GM23338 (cell line): ENCODE results near the gene KRT9. TPM values are rescaled to one million over a fixed set of nuclear protein-coding genes. Genes with fewer than 3 reads are reported as not detected.
"Not testable (repeated sequence)": the region's sequence is repeated elsewhere in the genome, so short reads cannot be mapped to it uniquely, and the experiment has no call there.

Experiments
- ATAC-seq: fragments of 200-7000 bp; cut with Tn5 transposase; 3 replicates; pipeline ENCODE4 v1.9.1; 2020
- DNase-seq: peaks from one replicate; pipeline ENCODE4 v3.0.0-alpha.2; 2015; ENCODE audit warnings: low spot score
- H2AFZ ChIP-seq: fragments of 200-600 bp; sonication (generic); 2 replicates; pipeline ENCODE4 v1.8.0; 2016; ENCODE audit warnings: antibody characterized with exemption, mild to moderate bottlenecking, moderate library complexity
- H3F3A ChIP-seq: fragments of 200-600 bp; sonication (generic); replicated peaks from 2 replicates; pipeline ENCODE4 v1.8.0; 2017; ENCODE audit warnings: antibody characterized with exemption, mixed run types, low read depth
- H3K27ac ChIP-seq: fragments of 200-600 bp; sonication (generic); 2 replicates; pipeline ENCODE4 v1.6.1; 2016; ENCODE audit warnings: low read depth
- H3K27me3 ChIP-seq: fragments of 200-600 bp; sonication (generic); 2 replicates; pipeline ENCODE4 v1.8.0; 2016; ENCODE audit warnings: mild to moderate bottlenecking, mixed run types, moderate library complexity; ENCODE audit not compliant: insufficient read depth
- H3K36me3 ChIP-seq: fragments of 200-600 bp; sonication (generic); 2 replicates; pipeline ENCODE4 v1.8.0; 2016; ENCODE audit warnings: mild to moderate bottlenecking; ENCODE audit not compliant: insufficient read depth
- H3K4me1 ChIP-seq: fragments of 200-600 bp; sonication (generic); 2 replicates; pipeline ENCODE4 v1.8.0; 2016; ENCODE audit warnings: mild to moderate bottlenecking, moderate library complexity; ENCODE audit not compliant: insufficient read depth
- H3K4me2 ChIP-seq: fragments of 200-600 bp; sonication (generic); 2 replicates; pipeline ENCODE4 v1.7.1; 2017; ENCODE audit warnings: mixed run types
- H3K4me3 ChIP-seq: fragments of 200-600 bp; sonication (generic); 2 replicates; pipeline ENCODE4 v1.6.1; 2016; ENCODE audit warnings: mixed run types
- H3K79me2 ChIP-seq: fragments of 200-600 bp; sonication (generic); replicated peaks from 2 replicates; pipeline ENCODE4 v1.8.0; 2017; ENCODE audit warnings: mild to moderate bottlenecking; ENCODE audit not compliant: insufficient read depth
- H3K9me2 ChIP-seq: fragments of 200-600 bp; sonication (generic); 2 replicates; pipeline ENCODE4 v1.8.0; 2017; ENCODE audit not compliant: insufficient read depth
- H4K20me1 ChIP-seq: fragments of 200-600 bp; sonication (generic); replicated peaks from 2 replicates; pipeline ENCODE4 v1.8.0; 2017; ENCODE audit warnings: mild to moderate bottlenecking; ENCODE audit not compliant: insufficient read depth
- H3K27ac Mint-ChIP-seq: 2 replicates; pipeline ENCODE4 v1.8.0; 2020; ENCODE audit warnings: inconsistent platforms, mild to moderate bottlenecking, moderate library complexity, mixed read lengths
- H3K27me3 Mint-ChIP-seq: 3 replicates; pipeline ENCODE4 v1.8.0; 2022; ENCODE audit warnings: low read depth, mild to moderate bottlenecking, moderate library complexity, mixed read lengths, inconsistent platforms; ENCODE audit not compliant: insufficient read depth, poor library complexity
- H3K36me3 Mint-ChIP-seq: 3 replicates; pipeline ENCODE4 v1.8.0; 2021; ENCODE audit warnings: low read depth, mild to moderate bottlenecking, inconsistent platforms, moderate library complexity, mixed read lengths
- H3K4me1 Mint-ChIP-seq: 3 replicates; pipeline ENCODE4 v1.8.0; 2020; ENCODE audit warnings: mild to moderate bottlenecking, inconsistent platforms, mixed read lengths
- H3K4me3 Mint-ChIP-seq: 3 replicates; pipeline ENCODE4 v1.8.0; 2021; ENCODE audit warnings: moderate library complexity, mild to moderate bottlenecking, inconsistent platforms, mixed read lengths
- H3K9me3 Mint-ChIP-seq: 3 replicates; pipeline ENCODE4 v1.8.0; 2020; ENCODE audit warnings: moderate library complexity, mild to moderate bottlenecking, inconsistent platforms, mixed read lengths
- CTCF ChIP-seq, 2 experiments: fragments of 200-600 bp in 1 of 2; sonication (generic) in 1 of 2; conservative IDR thresholded peaks; 2 replicates each; pipeline versions ENCODE4 v1.5.1 to v1.6.1; 2016 to 2017; ENCODE audit warnings: antibody characterized with exemption in 2 of 2, low read depth in 2 of 2, mild to moderate bottlenecking in 2 of 2, moderate library complexity in 1 of 2
- ETS1 ChIP-seq: IDR thresholded peaks from 2 replicates; pipeline ENCODE4 v1.6.1; 2016; ENCODE audit warnings: antibody characterized with exemption
- EZH2 ChIP-seq: fragments of 200-600 bp; sonication (generic); IDR thresholded peaks from one replicate; pipeline ENCODE4 v1.8.0; 2017; ENCODE audit warnings: antibody characterized with exemption, mild to moderate bottlenecking, low read depth; ENCODE audit not compliant: unreplicated experiment
- EZH2phosphoT487 ChIP-seq: fragments of 200-600 bp; sonication (generic); IDR thresholded peaks from one replicate; pipeline ENCODE4 v1.8.1; 2018; ENCODE audit warnings: antibody characterized with exemption; ENCODE audit not compliant: unreplicated experiment
- NANOG ChIP-seq: IDR thresholded peaks from 2 replicates; pipeline ENCODE4 v1.6.1; 2016; ENCODE audit warnings: antibody characterized with exemption, borderline replicate concordance
- STAT1 ChIP-seq: IDR thresholded peaks from one replicate; pipeline ENCODE4 v1.6.1; 2016; ENCODE audit warnings: antibody characterized with exemption; ENCODE audit not compliant: unreplicated experiment
- ZNF114 ChIP-seq: fragments of 250-450 bp; sonication (Bioruptor Pico); IDR thresholded peaks from 2 replicates; pipeline ENCODE4 v1.5.0; 2020; ENCODE audit warnings: mild to moderate bottlenecking, moderate library complexity
- polyA plus RNA-seq: library from polyadenylated mRNA; unstranded; fragments of >200 nt; fragmentation: Nextera tagmentation; extraction: Ambion mirVana; gene quantifications from 2 replicates; pipeline ENCODE4 v1.2.1, GENCODE V29; 2016
- total RNA-seq: library from RNA; depleted of rRNA; stranded (reverse); fragments of >200 nt; shearing (Covaris generic); gene quantifications from 2 replicates; pipeline ENCODE4 v1.2.3, GENCODE V29; 2014

Gene KRT9
- total and polyA plus RNA-seq, 2 experiments from 2014 or later, result not detected

DNA sequence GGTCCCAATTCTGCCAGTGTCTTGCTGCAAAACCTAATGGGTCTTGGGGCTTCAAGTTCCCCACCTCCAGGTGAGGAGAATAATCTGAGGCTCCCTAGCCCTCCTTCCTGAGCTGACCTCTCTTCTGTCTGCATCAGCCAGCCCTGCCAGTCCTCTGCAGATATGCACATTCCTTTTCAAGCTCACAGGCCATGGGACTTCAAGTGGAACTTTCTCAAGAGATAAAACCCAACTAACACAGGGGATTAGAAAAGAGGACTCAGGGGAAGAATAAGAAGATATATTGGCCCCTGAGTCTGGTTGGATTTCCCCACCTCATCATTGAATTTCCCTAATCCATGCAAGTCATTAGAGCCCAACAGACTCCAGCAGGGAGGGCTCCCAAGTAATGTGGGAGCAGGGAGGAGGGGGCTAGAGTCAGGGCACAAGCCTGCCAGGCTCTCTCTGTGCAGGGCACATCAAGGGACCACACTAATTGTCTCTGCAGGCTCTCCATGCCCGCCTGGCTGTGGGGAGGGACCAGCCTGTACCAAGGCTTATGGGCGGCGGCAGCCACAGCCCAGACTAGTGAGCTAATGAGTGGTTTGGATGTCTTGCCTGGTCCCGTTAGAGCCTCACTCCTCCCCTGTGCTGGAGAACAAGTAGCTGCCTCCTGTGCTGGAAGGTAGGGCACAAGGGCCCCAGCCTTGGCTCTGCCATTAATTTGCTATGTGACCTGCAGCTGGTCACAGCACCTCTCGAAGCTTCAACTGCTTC, 13.6 kb upstream of the KRT9 start:
- H3K27me3 Mint-ChIP-seq, result peaks cover 5% of the 10 kb centered on the region
- Histone ChIP-seq H4K20me1 (no peaks in the 10 kb centered on the region), H3K9me2 (peaks cover 2% of the 10 kb centered on the region; the same call in 1 of the 2 replicates), H2AFZ (no peak overlapping the region), H3F3A (no peaks in the 10 kb centered on the region), H3K79me2 (no peaks in the 10 kb centered on the region), H3K27ac (no peak overlapping the region), H3K27me3 (no peaks in the 10 kb centered on the region), H3K4me1 (no peaks in the 10 kb centered on the region), H3K36me3 (no peaks in the 10 kb centered on the region), H3K4me2 (no peak overlapping the region), H3K4me3 (no peak overlapping the region)
- H3K36me3 Mint-ChIP-seq, result no peaks in the 10 kb centered on the region; the same call in 2 of the 3 replicates
- H3K4me3 Mint-ChIP-seq, result no peak overlapping the region
- DNase-seq (no peak), ATAC-seq (no peak)
- H3K27ac Mint-ChIP-seq, result no peak overlapping the region
- H3K4me1 Mint-ChIP-seq, result peaks cover 4% of the 10 kb centered on the region
- H3K9me3 Mint-ChIP-seq, result no peaks in the 10 kb centered on the region; the same call in 1 of the 3 replicates
- TF ChIP-seq ETS1, result no peak

GRCh38 chr17:41584331-41584927, 12.6 kb upstream of the KRT9 start:
- H3K27ac ChIP-seq, H3K4me2 ChIP-seq, H3K4me1 ChIP-seq, DNase-seq, H3K4me1 Mint-ChIP-seq, H3K79me2 ChIP-seq, H3K36me3 ChIP-seq, H3K27me3 ChIP-seq, H3K9me3 Mint-ChIP-seq, H3K27ac Mint-ChIP-seq, H3K4me3 Mint-ChIP-seq, H2AFZ ChIP-seq, ATAC-seq, H3K9me2 ChIP-seq, H3K36me3 Mint-ChIP-seq, H3K4me3 ChIP-seq, H3F3A ChIP-seq, H4K20me1 ChIP-seq: not testable (repeated sequence)
- peaks cover 11% of the 10 kb centered on the region for H3K27me3 Mint-ChIP-seq

DNA sequence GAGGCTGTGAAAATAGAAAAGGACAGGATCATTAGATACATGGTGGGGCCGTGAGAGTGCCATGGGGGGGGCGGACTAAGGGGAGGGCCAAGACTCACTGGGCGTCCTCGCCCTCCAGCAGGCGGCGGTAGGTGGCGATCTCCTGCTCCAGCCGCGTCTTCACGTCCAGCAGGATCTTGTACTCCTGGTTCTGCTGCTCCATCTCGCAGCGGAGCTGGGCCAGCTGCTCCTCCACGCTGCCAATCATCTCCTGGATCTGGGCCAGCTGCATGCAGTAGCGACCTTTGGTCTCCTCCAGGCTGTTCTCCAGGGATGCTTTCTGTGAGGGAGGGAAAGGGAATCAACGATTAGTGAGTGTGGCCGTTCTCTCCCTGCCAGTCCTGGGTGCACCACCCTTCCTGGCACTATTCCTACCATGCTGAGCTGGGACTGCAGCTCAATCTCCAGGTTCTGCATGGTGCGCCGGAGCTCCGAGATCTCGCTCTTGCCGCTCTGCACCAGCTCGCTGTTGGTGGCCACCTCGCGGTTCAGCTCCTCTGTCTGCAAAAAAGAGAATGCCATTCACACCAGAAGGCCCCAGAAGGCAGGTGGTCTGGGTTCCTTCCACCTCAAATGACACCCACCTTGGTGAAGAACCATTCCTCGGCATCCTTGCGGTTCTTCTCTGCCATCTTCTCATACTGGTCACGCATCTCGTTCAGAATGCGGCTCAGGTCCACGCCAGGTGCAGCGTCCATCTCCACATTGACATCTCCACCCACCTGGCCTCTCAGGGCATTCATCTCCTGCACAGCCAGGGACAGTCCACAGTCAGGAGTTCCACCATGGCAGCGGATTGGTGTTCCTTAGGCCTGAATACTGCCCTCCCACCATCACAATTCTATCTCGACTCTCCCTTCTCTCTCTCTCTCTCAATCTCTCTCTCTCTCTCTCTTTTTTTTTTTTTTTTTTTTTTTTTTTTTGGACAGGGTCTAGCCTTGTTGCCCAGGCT, 11.6 kb upstream of the KRT9 start:
- no peak for ATAC-seq
- TF ChIP-seq EZH2phosphoT487 (no peak), NANOG (no peak), CTCF (conservative IDR thresholded peaks at IDR 0.05; ENCODE audit: low read depth in 2 of 2) (peak in 1 of 2 experiments; percentile 39; a peak in 2 of 4 replicates), EZH2 (no peak), ZNF114 (CRISPR knock-in tag) (no peak), STAT1 (no peak)
- no peak for DNase-seq
- Histone ChIP-seq H3K9me2 (peaks cover 10% of the 10 kb centered on the region), H3K79me2 (no peaks in the 10 kb centered on the region), H3K36me3 (no peaks in the 10 kb centered on the region), H4K20me1 (no peaks in the 10 kb centered on the region), H2AFZ (no peak overlapping the region), H3K4me2 (no peak overlapping the region), H3K4me1 (peaks cover 3% of the 10 kb centered on the region; the same call in 1 of the 2 replicates), H3K27ac (no peak overlapping the region), H3K4me3 (no peak overlapping the region), H3K27me3 (no peaks in the 10 kb centered on the region), H3F3A (no peaks in the 10 kb centered on the region; the same call in 1 of the 2 replicates)
- Mint-ChIP-seq H3K4me3 (no peak overlapping the region), H3K4me1 (peaks cover 7% of the 10 kb centered on the region; the same call in 2 of the 3 replicates), H3K27ac (no peak overlapping the region), H3K36me3 (no peaks in the 10 kb centered on the region; the same call in 2 of the 3 replicates), H3K27me3 (peaks cover 12% of the 10 kb centered on the region), H3K9me3 (peaks cover 3% of the 10 kb centered on the region; the same call in 1 of the 3 replicates)

- not testable (repeated sequence) for H3K4me1 Mint-ChIP-seq, ATAC-seq, H3K27me3 ChIP-seq, H3K4me1 ChIP-seq, H3K27ac Mint-ChIP-seq, H3K4me3 Mint-ChIP-seq, H3K9me2 ChIP-seq, H2AFZ ChIP-seq, H3K9me3 Mint-ChIP-seq, H3K27ac ChIP-seq, H3F3A ChIP-seq, H4K20me1 ChIP-seq, H3K36me3 ChIP-seq, H3K4me2 ChIP-seq, H3K4me3 ChIP-seq, H3K79me2 ChIP-seq, DNase-seq, H3K36me3 Mint-ChIP-seq
- peaks cover 15% of the 10 kb centered on the region for H3K27me3 Mint-ChIP-seq
Measured at GRCh38 chr17:41582061-41582968, 10.5 kb upstream of the KRT9 start.
